C1 segment of cervical spinal cord (tissue), 14 donors: Measurements from ENCODE around the gene NLGN3.
A peak's percentile ranks its signal among the peaks of the same experiment; 100 is the strongest.

ENCODE experiments used
- DNase-seq, 14 donors: peaks; one replicate each; lab custom pipeline; 2025; lab: John Stamatoyannopoulos, UW

Gene NLGN3

GRCh38 chrX:71144651-71145050, at the start of gene NLGN3:
Gene NLGN3, plus strand, starts transcription at chrX:71144841. Its CDS starts 2,909 bp downstream, at chrX:71147750.
- peak in 8 of 14 donors; percentile 6 to 48 (median 26) for DNase-seq

DNA sequence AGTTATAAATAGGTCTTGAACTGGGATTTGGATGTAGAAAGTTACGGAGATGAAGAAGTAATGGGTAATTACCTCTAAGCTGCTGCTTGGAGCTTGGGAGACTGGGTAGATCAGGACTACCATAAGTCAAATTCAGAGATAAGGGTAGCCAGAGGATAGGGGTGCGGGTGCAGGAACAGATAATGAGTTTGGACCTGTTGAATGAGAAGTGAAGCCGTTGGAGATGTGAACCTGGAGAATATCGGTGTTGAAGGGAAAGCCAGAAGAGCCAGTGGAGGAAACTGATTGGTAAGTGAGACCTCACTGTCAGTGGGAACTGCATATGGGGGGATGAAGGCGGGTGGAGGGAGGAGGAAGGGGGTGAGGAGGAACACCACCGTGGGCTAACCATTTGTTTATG, 49.6 kb upstream of the NLGN3 start:
- DNase-seq: no peak

DNA sequence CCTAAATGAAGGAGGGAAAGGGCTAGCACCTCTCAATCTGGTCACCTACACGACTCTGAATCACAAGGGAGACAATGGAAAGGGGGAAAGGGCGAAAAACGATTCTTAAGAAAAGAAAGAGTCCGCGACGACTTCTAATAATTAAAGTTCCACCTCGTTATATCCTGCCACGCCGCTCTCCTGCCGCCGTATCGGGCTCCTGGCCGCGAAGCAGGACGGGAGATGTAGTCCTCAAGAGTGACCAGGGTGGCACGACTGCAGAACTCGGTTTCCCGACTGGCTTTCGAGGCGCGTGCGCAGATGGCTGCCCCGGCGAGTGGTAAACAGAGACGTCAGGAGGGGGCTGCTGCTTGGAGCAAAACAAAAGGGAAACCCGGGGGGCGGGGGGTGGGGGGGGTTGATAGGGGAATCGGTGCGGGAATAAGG, 49.1 kb upstream of the NLGN3 start, which contains the start of gene FOXO4:
TSS of gene FOXO4 (plus strand) at position 297 of the 426 bp plus-strand sequence. CDS start 678 bp downstream, outside the sequence.
- DNase-seq: peak; percentile 37 to 87 (median 76)

- peak in 4 of 14 donors; percentile 20 to 58 (median 49) for DNase-seq
Measured at GRCh38 chrX:71095981-71096759, 48.5 kb upstream of the NLGN3 start.

DNA sequence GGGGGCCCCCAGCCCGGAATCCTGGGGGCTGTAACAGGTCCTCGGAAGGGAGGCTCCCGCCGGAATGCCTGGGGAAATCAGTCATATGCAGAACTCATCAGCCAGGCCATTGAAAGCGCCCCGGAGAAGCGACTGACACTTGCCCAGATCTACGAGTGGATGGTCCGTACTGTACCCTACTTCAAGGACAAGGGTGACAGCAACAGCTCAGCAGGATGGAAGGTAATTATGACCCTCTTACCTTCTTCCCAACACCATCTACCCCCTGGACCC, 47.9 kb upstream of the NLGN3 start:
- DNase-seq: peak in 1 of 14 donors; percentile 26

GRCh38 chrX:71098302-71098701, 46.3 kb upstream of the NLGN3 start:
- peak in 7 of 14 donors; percentile 0 to 43 (median 22) for DNase-seq

DNA sequence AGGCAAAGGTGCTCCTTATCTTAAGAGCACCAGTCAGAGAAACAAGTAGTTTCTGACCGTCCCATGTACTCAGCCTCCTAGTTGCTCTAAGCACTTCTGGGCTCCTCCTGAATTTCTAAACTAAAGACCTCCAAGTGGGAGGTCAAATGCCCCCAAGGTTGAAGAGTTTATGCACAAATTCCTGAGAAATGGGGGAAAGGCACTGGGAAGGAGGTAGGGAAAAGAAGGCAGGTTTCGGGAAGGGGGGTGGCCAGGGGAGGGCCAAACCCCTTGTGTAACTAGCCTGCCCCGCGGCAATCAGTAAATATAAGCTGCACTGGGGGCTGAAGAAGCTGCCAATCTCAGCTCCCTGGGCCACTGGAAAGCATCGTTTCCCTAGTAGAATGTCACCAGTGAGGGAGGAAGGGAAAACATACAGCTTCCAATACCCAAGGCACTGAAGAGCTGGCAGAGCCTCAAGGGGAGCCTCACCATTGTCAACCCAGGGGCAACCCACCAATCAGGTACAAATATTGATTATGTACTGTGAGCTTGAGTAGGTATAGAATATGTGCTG, 45.6 kb upstream of the NLGN3 start:
- no peak for DNase-seq

DNA sequence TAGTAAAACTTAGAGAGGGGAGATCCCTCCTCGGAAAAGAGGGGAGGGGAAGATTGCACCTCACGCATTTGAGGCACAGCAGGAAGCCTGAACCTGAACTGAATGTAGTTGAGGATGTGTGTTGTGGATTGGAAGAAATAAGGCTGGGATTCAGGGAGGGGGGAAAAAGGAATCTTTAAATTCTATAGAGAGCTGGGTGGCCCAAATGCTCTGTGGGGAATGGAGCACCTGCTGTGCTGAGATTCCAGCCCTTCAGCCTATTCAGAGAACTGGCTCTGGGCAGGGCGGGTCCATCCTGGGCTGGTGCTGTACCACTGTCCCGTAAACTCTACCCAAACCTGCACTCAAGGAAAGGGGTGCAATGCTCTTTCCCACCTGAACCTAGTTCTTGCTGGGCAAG, 44.9 kb upstream of the NLGN3 start:
- DNase-seq: no peak

DNA sequence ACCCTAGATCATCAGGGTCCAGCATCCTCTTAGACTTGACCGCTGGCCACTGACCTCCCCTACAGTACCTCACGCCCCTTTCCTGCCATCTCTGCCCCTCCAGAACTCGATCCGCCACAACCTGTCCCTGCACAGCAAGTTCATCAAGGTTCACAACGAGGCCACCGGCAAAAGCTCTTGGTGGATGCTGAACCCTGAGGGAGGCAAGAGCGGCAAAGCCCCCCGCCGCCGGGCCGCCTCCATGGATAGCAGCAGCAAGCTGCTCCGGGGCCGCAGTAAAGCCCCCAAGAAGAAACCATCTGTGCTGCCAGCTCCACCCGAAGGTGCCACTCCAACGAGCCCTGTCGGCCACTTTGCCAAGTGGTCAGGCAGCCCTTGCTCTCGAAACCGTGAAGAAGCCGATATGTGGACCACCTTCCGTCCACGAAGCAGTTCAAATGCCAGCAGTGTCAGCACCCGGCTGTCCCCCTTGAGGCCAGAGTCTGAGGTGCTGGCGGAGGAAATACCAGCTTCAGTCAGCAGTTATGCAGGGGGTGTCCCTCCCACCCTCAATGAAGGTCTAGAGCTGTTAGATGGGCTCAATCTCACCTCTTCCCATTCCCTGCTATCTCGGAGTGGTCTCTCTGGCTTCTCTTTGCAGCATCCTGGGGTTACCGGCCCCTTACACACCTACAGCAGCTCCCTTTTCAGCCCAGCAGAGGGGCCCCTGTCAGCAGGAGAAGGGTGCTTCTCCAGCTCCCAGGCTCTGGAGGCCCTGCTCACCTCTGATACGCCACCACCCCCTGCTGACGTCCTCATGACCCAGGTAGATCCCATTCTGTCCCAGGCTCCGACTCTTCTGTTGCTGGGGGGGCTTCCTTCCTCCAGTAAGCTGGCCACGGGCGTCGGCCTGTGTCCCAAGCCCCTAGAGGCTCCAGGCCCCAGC, 43.8 kb upstream of the NLGN3 start:
- DNase-seq: no peak

DNA sequence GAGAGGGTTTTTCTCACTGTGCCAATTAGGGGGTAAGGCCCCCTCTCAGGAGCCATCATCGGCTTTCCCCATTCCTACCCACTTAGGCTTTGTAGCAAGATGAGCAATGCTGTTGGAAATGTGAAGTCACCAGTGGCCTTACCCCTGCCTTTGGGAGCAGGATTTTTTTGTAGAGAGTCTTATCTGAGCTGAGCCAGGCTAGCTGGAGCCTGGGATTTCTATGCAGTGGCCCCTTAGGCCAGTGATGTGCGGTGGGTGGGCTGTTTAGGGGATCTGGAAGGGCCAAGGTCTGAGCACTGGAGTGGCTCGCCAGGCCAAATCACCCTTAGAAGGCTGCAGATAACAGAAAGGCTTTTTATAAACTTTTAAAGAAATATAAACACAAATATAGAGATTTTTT, 42.3 kb upstream of the NLGN3 start:
- DNase-seq: no peak

DNA sequence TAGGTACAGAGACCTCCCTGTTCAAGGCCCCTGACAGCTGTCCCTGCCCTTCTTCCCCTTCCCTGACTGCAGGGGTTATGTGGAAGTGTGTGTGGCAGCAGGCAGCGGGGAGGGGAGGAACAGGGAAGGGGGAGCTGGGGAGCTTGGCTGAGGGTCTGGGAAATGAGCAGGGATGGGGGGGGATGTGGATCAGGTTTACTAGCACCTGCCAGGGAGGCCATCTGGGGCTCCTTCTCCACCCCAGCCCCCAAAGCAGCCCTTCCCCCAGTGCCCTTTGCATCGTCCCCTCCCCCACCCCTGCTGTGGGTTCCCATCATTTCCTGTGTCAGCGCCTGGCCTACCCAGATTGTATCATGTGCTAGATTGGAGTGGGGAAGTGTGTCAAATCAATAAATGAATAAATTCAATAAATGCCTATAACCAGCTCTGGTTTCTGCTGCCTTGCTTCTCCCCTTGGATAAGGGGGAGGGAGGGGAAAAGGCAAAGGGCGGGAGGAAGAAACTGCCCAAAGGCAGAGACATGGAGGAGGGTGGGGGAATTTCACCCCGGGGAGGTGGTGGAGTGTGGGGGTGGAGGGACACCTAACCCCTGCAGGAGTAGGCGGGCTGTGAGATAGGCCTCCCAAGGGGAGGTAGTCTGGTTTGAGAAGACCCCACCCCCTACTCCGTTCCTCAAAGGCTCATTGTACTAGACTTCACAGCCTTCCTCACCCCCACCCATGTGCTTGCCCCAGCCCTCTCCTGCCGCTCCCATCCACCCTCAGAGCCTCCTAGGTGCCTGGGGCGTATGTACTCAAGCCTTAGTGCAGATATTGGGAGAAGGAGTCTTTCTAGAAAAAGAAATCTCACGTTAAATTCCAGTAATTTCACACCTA, 41.3 kb upstream of the NLGN3 start:
- DNase-seq: peak in 3 of 14 donors; percentile 3 to 31 (median 12)

DNA sequence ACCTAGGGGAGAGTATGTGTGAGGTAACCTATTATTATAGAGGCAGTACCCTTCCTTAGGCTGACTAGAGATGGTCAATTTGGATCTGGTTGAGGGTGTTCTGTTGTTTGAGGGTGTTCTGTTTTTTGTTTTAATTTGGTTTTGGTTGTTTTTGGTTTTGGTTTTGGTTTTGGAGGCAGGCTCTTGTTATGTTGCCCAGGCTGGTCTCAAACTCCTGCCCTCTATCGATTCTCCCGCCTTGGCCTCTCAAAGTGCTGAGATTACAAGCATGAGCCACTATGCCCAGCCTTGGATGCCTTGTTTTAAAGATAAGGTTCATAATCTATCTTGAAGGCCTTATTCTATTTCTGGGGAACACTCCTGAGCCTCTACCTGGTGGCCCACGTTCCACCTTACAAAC, 39.0 kb upstream of the NLGN3 start:
- no peak for DNase-seq

DNA sequence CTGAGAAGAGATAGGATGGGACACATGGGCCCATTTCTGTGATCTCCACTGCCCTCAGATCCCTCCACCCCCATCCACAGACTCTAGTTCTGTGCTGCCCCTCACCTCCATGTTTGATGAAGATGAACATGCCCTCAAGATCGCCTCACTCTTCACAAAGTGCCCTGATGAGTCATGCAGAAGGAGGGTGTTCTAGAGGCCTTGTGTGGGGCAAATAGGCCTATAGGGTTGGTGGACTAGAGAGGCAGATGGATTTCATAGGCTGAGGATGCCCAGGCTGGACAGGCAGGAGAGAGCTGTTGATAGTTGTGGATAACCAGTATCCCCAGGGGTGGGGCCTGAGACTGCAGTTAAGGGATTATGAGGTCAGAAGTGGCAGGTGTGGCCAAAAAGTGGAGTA, 38.2 kb upstream of the NLGN3 start, which contains the start of gene CXorf65:
TSS of gene CXorf65 (minus strand) at position 314 of the 400 bp plus-strand sequence. CDS start at position 130, 184 bp downstream.
- DNase-seq: no peak

GRCh38 chrX:71107245-71107644, 37.4 kb upstream of the NLGN3 start:
- DNase-seq: no peak

DNA sequence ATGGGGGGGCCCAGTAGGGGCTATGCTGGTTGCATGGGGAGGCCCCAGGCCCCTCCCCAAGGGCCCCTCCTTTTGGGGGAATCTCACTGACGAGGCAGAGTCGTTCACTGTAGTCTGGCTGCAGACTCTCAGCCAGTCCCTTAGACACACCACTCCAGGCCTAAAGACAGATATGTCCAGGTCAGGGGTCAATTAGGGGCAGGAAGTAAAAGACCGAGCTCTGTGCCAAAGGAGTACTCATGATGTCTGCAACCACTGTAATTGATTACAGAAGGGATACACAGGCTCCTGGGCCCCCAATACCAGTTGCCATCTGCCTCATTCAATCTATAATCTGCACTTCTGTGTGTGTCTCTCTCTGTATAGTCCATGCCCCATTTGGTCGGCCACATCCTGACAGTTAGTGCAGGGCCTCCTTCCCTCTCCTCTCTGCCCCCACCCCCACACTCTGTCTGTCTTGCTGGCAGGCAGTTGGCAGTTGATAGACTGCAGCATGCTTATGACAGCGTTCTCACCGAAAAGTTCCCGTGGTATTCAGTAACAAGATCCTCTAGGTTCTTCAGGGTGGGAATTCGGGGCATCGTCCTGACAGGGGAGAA, 36.8 kb upstream of the NLGN3 start:
- no peak for DNase-seq

GRCh38 chrX:71109051-71109450, 35.6 kb upstream of the NLGN3 start:
- DNase-seq: no peak

GRCh38 chrX:71111141-71111843, 33.3 kb upstream of the NLGN3 start, which contains the start of gene IL2RG:
Gene IL2RG, minus strand, starts transcription at chrX:71111577. Its CDS starts 38 bp downstream, at chrX:71111539.
- DNase-seq: no peak

DNA sequence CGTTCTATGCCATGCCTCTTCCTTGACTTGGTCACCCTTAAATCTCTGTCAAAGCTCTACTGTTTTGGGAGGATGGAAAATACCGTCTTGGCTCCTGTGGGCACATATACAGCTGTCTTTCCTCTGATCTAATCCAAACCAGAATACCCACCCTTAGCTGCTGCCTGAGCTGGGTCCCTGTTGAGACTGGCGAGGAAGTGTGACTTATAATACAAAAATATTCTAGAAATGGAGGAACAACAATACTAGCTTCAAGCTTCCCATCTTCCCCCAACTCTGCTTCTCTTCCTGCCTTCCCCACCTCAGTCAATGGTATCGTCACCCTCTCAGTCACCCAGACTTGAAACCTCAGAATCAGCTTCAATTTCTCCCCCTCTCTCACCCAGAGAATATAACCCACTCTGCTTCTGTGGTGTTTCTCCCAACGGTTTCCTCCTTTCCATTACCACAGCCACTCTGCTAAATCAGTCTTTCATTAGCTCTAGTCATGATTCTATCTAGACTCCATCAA, 32.7 kb upstream of the NLGN3 start:
- no peak for DNase-seq

GRCh38 chrX:71117358-71117757, 27.3 kb upstream of the NLGN3 start:
- no peak for DNase-seq
